ENCODE data around the gene SEPTIN11. TPM values are rescaled to one million over a fixed set of nuclear protein-coding genes. Genes with fewer than 3 reads are reported as not detected.

SEPTIN11 gene
- total and polyA plus RNA-seq, 2 experiments from 2014 or later = 488 to 867 TPM

DNA sequence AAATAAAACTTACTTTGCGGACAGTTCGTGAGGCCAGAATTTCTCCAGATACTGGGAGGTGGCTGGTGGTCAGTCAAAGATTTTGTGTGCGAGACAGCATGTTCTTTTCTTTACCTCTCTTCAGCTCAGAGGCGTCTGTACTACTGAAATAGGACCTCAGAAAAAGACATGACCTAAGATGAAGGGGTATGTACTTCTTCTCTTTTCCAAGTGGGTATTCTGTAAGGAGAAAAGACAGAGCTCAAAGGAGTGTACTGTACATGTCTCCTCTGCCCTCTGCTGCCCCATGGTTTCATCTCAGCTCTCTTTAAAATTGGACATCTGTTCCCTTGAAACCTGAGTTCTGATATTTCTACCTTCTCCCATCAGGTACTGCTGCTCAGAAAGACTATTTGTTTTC lies 38.1 kb downstream of the SEPTIN11 start:
- H3K9me3 ChIP-seq (ENCODE audit: low read depth) = no peaks in the 10 kb centered on the region

DNA sequence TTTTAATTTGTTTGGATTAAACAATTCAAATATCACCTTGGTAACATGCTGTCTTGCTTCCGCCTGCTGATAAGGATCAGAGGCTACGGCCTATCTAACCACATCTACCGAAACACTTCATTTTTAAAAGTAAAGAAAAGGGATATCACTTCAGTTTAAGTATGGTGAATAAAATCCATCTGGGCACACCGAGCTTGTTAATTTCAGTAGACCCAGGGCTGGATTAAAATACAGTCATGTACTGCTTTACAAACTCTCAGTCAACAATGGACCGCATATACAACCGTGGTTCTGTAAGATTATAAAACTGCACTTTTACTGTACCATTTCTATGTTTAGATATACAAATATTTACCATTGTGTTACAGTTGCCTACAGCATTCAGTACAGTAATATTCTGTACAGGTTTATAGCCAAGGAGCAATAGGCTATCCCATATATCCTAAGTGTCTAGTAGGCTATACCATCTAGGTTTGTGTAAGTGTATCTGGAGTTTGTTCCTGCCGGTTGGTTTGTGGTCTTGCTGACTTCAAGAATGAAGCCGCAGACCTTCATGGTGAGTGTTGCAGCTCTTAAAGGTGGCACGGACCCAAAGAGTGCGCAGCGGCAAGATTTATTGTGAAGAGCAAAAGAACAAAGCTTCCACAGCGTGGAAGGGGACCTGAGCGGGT lies 40.0 kb downstream of the SEPTIN11 start:
- H2AFZ ChIP-seq = no peak overlapping the region
- no peaks in the 10 kb centered on the region for H3K9me2 ChIP-seq (ENCODE audit: insufficient read depth)
- in situ Hi-C loops (cut with MboI) = no loop called here
- H3K9ac ChIP-seq = no peak overlapping the region; the same call in 1 of the 2 replicates
- no peaks in the 10 kb centered on the region for H3K9me3 ChIP-seq (ENCODE audit: low read depth)
- H3K27ac ChIP-seq = peak overlapping the region; percentile 97
- no peak for DNase-seq
- H3K36me3 ChIP-seq (ENCODE audit: low read depth) = peaks cover 12% of the 10 kb centered on the region; the same call in 1 of the 2 replicates
- H3K79me2 ChIP-seq (ENCODE audit: insufficient read depth) = peaks cover 88% of the 10 kb centered on the region
- no peaks in the 10 kb centered on the region for H4K20me1 ChIP-seq (ENCODE audit: insufficient read depth)
- peak overlapping the region; percentile 88 for H3K4me2 ChIP-seq (ENCODE audit: unreplicated experiment)
- 96 to 97% methylated on average over 13 of the region's 13 CpGs for WGBS, 2 experiments (ENCODE audit: low coverage in 1 of 2, low lambda C conversion rate in 2 of 2, missing lambda C conversion rate in 2 of 2)
- H3K27me3 ChIP-seq (replicated peaks; ENCODE audit: insufficient read depth) = no peaks in the 10 kb centered on the region
- H3K4me3 ChIP-seq = peak overlapping the region; percentile 69; the same call in 1 of the 2 replicates
- peaks cover 88% of the 10 kb centered on the region for H3F3A ChIP-seq (ENCODE audit: insufficient read depth)
- H3K4me1 ChIP-seq (ENCODE audit: insufficient read depth) = peaks cover 87% of the 10 kb centered on the region
- no peak for TF ChIP-seq EZH2phosphoT487 (IDR thresholded peaks at IDR 0.05; ENCODE audit: insufficient read depth, low read depth)
- no peak for TF ChIP-seq EZH2 (IDR thresholded peaks at IDR 0.05; ENCODE audit: insufficient read depth, poor library complexity, severe bottlenecking)

More for the DNA sequence above, 38.1 kb downstream of the SEPTIN11 start:
- Histone ChIP-seq H3K4me3 (peak overlapping the region; percentile 69), H4K20me1 (ENCODE audit: insufficient read depth) (no peaks in the 10 kb centered on the region), H3K4me1 (ENCODE audit: insufficient read depth) (peaks cover 88% of the 10 kb centered on the region), H3K9ac (peak overlapping the region; percentile 89), H3F3A (ENCODE audit: insufficient read depth) (peaks cover 88% of the 10 kb centered on the region), H3K36me3 (ENCODE audit: low read depth) (peaks cover 12% of the 10 kb centered on the region; the same call in 1 of the 2 replicates), H3K9me2 (ENCODE audit: insufficient read depth) (no peaks in the 10 kb centered on the region), H2AFZ (no peak overlapping the region), H3K27me3 (replicated peaks; ENCODE audit: insufficient read depth) (no peaks in the 10 kb centered on the region), H3K4me2 (ENCODE audit: unreplicated experiment) (peak overlapping the region; percentile 88), H3K79me2 (ENCODE audit: insufficient read depth) (peaks cover 88% of the 10 kb centered on the region), H3K27ac (peak overlapping the region; percentile 97)
- 2 to 4% methylated on average over 4 of the region's 4 CpGs for WGBS, 2 experiments (ENCODE audit: low coverage in 1 of 2, low lambda C conversion rate in 2 of 2, missing lambda C conversion rate in 2 of 2)
- in situ Hi-C loops (cut with MboI) = no loop called here
- DNase-seq = peak; percentile 61
- TF ChIP-seq EZH2phosphoT487 (IDR thresholded peaks at IDR 0.05; ENCODE audit: insufficient read depth, low read depth) (no peak), EZH2 (IDR thresholded peaks at IDR 0.05; ENCODE audit: insufficient read depth, poor library complexity, severe bottlenecking) (no peak)

DNA sequence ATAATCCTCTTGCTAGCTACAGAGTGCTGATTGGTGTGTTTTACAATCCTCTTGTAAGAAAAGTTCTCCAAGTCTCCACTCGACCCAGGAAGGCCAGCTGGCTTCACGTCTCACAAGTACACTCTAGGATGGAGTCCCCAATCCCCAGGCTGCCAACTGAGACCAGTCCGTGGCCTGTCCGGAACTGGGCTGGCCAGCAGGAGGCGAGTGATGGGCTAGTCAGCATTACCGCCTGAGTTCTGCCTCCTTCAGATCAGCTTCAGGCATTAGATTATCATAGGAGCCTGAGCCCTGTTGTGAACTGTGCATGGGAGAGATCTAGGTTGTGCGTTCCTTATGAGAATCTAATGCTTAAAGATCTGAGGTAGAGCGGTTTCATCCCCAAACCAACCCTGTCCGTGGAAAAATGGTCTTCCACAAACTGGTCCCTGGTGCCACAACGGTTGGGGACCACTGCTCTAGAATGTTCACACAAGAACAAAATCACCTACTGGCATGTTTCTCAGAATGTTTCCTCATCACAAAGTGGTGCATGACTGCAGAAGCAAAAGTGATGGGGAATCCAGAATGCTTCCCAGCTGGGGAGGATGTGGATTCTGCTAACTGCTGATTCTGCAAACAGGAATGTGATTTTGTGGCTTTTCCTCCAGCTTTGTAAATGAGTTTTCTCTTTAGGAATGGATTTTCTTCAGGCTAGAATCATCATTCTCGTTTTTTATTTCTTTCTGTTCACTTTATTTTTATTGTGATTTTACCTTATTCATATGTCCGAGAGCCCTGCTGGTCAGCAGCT lies 40.9 kb downstream of the SEPTIN11 start:
- Histone ChIP-seq H3K36me3 (ENCODE audit: low read depth) (peaks cover 12% of the 10 kb centered on the region; the same call in 1 of the 2 replicates), H3K4me1 (ENCODE audit: insufficient read depth) (peaks cover 82% of the 10 kb centered on the region), H4K20me1 (ENCODE audit: insufficient read depth) (no peaks in the 10 kb centered on the region), H3K9ac (peak overlapping the region; percentile 76), H3K4me3 (peak overlapping the region; percentile 61), H3K27me3 (replicated peaks; ENCODE audit: insufficient read depth) (no peaks in the 10 kb centered on the region), H3K9me2 (ENCODE audit: insufficient read depth) (no peaks in the 10 kb centered on the region), H3K27ac (peak overlapping the region; percentile 97), H3F3A (ENCODE audit: insufficient read depth) (peaks cover 84% of the 10 kb centered on the region), H3K79me2 (ENCODE audit: insufficient read depth) (peaks cover 91% of the 10 kb centered on the region), H3K9me3 (ENCODE audit: low read depth) (no peaks in the 10 kb centered on the region), H3K4me2 (ENCODE audit: unreplicated experiment) (peak overlapping the region; percentile 68), H2AFZ (no peak overlapping the region)
- in situ Hi-C loops (cut with MboI) = no loop called here
- 59 to 63% methylated on average over 12 of the region's 12 CpGs for WGBS, 2 experiments (ENCODE audit: low coverage in 1 of 2, low lambda C conversion rate in 2 of 2, missing lambda C conversion rate in 2 of 2)
- TF ChIP-seq EZH2phosphoT487 (IDR thresholded peaks at IDR 0.05; ENCODE audit: insufficient read depth, low read depth) = no peak
- TF ChIP-seq EZH2 (IDR thresholded peaks at IDR 0.05; ENCODE audit: insufficient read depth, poor library complexity, severe bottlenecking) = no peak
- DNase-seq = peak; percentile 91

DNA sequence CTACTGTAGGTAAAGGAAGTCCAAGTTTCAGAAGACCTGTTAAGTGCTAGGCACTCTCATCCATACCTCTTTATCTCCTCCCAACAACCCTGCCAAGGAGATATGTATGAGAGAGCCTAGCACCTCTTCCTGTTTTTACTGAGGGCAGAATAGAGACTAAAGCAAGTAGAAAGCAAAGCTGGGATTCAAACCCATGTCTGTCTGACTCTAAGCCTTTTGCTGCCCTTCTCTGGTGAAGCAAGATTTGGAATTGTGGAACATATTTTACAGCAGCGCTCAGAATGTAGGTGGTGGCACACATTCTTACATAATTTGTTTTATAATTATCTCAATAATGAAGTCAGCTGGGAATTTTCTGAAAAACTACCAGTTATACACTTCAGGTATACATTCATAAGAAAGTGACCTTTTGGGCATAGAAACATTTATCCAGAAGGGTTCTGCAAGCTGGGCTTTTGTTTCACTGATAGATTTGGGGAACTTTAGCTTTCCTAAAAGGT lies 41.7 kb downstream of the SEPTIN11 start:
- Histone ChIP-seq H3K4me2 (ENCODE audit: unreplicated experiment) (peak overlapping the region; percentile 68), H3K79me2 (ENCODE audit: insufficient read depth) (peaks cover 91% of the 10 kb centered on the region), H3K4me3 (peak overlapping the region; percentile 61), H3K27me3 (replicated peaks; ENCODE audit: insufficient read depth) (no peaks in the 10 kb centered on the region), H3K36me3 (ENCODE audit: low read depth) (peaks cover 19% of the 10 kb centered on the region), H2AFZ (no peak overlapping the region), H3K9me3 (ENCODE audit: low read depth) (no peaks in the 10 kb centered on the region), H3K9me2 (ENCODE audit: insufficient read depth) (no peaks in the 10 kb centered on the region), H3K4me1 (ENCODE audit: insufficient read depth) (peaks cover 74% of the 10 kb centered on the region), H3F3A (ENCODE audit: insufficient read depth) (peaks cover 84% of the 10 kb centered on the region), H4K20me1 (ENCODE audit: insufficient read depth) (no peaks in the 10 kb centered on the region), H3K9ac (peak overlapping the region; percentile 76), H3K27ac (peak overlapping the region; percentile 97)
- DNase-seq = peak; percentile 38
- TF ChIP-seq EZH2phosphoT487 (IDR thresholded peaks at IDR 0.05; ENCODE audit: insufficient read depth, low read depth) = no peak
- TF ChIP-seq EZH2 (IDR thresholded peaks at IDR 0.05; ENCODE audit: insufficient read depth, poor library complexity, severe bottlenecking) = no peak
- 88 to 89% methylated on average over 1 of the region's 1 CpG for WGBS, 2 experiments (ENCODE audit: low coverage in 1 of 2, low lambda C conversion rate in 2 of 2, missing lambda C conversion rate in 2 of 2)
- in situ Hi-C loops (cut with MboI) = no loop called here
